Trophoblast cell (in vitro differentiated cells and primary cell): ENCODE results near the gene SDCCAG8.
A peak's percentile ranks its signal among the peaks of the same experiment; 100 is the strongest.
"Not testable (repeated sequence)": the region's sequence is repeated elsewhere in the genome, so short reads cannot be mapped to it uniquely, and the experiment has no call there.

ENCODE experiments used
- DNase-seq, 2 donors: peaks; one replicate each; pipeline ENCODE4 v3.0.0-alpha.2; 2016
- H2AFZ ChIP-seq: 2 replicates; pipeline ENCODE4 v1.6.1; 2013; ENCODE audit warnings: low read length, moderate library complexity, mild to moderate bottlenecking; ENCODE audit not compliant: insufficient read depth, poor library complexity
- H2AK5ac ChIP-seq: 2 replicates; pipeline ENCODE4 v1.6.1; 2013; ENCODE audit warnings: mild to moderate bottlenecking, low read length
- H2BK120ac ChIP-seq: 2 replicates; pipeline ENCODE4 v1.6.1; 2013; ENCODE audit warnings: low read length, mild to moderate bottlenecking, moderate library complexity; ENCODE audit not compliant: insufficient read depth, poor library complexity
- H2BK12ac ChIP-seq: 2 replicates; pipeline ENCODE4 v1.6.1; 2013; ENCODE audit warnings: mild to moderate bottlenecking, low read length, moderate library complexity
- H2BK5ac ChIP-seq: 2 replicates; pipeline ENCODE4 v1.6.1; 2013; ENCODE audit warnings: low read length, low read depth, moderate library complexity, mild to moderate bottlenecking; ENCODE audit not compliant: poor library complexity
- H3K14ac ChIP-seq: 2 replicates; pipeline ENCODE4 v1.6.1; 2013; ENCODE audit warnings: mild to moderate bottlenecking, low read length
- H3K18ac ChIP-seq: 2 replicates; pipeline ENCODE4 v1.6.1; 2013; ENCODE audit warnings: mild to moderate bottlenecking, low read length
- H3K23ac ChIP-seq: 2 replicates; pipeline ENCODE4 v1.6.1; 2013; ENCODE audit warnings: low read length
- H3K27ac ChIP-seq: 2 replicates; pipeline ENCODE4 v1.5.1; 2013; ENCODE audit warnings: low read depth, mild to moderate bottlenecking, inconsistent platforms, low read length, moderate library complexity
- H3K27me3 ChIP-seq: 2 replicates; pipeline ENCODE4 v1.6.1; 2013; ENCODE audit warnings: inconsistent platforms, mild to moderate bottlenecking, low read length, moderate library complexity; ENCODE audit not compliant: insufficient read depth
- H3K36me3 ChIP-seq, 2 experiments: 1 replicate in 1 of 2; 2 replicates in 1 of 2; pipeline ENCODE4 v1.6.1; 2013; ENCODE audit warnings: low read length in 2 of 2, mild to moderate bottlenecking in 2 of 2, moderate library complexity in 1 of 2; ENCODE audit not compliant: insufficient read depth in 2 of 2, control insufficient read depth in 1 of 2
- H3K4ac ChIP-seq: 2 replicates; pipeline ENCODE4 v1.6.1; 2013; ENCODE audit warnings: low read depth, mild to moderate bottlenecking, low read length, moderate library complexity
- H3K4me1 ChIP-seq, 2 experiments: 1 replicate in 1 of 2; 2 replicates in 1 of 2; pipeline ENCODE4 v1.6.1; 2013; ENCODE audit warnings: low read length in 2 of 2, mild to moderate bottlenecking in 2 of 2, moderate library complexity in 1 of 2; ENCODE audit not compliant: insufficient read depth in 2 of 2, control insufficient read depth in 1 of 2
- H3K4me2 ChIP-seq: 2 replicates; pipeline ENCODE4 v1.6.1; 2013; ENCODE audit warnings: inconsistent platforms, mild to moderate bottlenecking, low read length, moderate library complexity
- H3K4me3 ChIP-seq: 2 replicates; pipeline ENCODE4 v1.5.1; 2013; ENCODE audit warnings: mild to moderate bottlenecking, low read depth, low read length, inconsistent platforms
- H3K79me1 ChIP-seq: one replicate; pipeline ENCODE4 v1.6.1; 2013; ENCODE audit warnings: low read length
- H3K79me2 ChIP-seq: 2 replicates; pipeline ENCODE4 v1.6.1; 2013; ENCODE audit warnings: low read length, mild to moderate bottlenecking; ENCODE audit not compliant: control insufficient read depth, insufficient read depth, poor library complexity
- H3K9ac ChIP-seq: 2 replicates; pipeline ENCODE4 v1.6.1; 2013; ENCODE audit warnings: mild to moderate bottlenecking, low read length
- H3K9me3 ChIP-seq: 2 replicates; pipeline ENCODE4 v1.6.1; 2013; ENCODE audit warnings: low read depth, mild to moderate bottlenecking, control low read depth, inconsistent platforms, low read length; ENCODE audit not compliant: insufficient read depth
- H4K12ac ChIP-seq: 2 replicates; pipeline ENCODE4 v1.6.1; 2013; ENCODE audit warnings: low read depth, mild to moderate bottlenecking, low read length, moderate library complexity
- H4K8ac ChIP-seq: 2 replicates; pipeline ENCODE4 v1.6.1; 2013; ENCODE audit warnings: low read depth, mild to moderate bottlenecking, low read length, moderate library complexity
- H4K91ac ChIP-seq: one replicate; pipeline ENCODE4 v1.6.1; 2013; ENCODE audit warnings: low read depth, mild to moderate bottlenecking, low read length, moderate library complexity
- WGBS: extraction: QIAGEN DNeasy Blood & Tissue Kit; methylation state at CpG from one replicate; pipeline ENCODE4 v1.1.7; 2013; ENCODE audit warnings: missing lambda C conversion rate; ENCODE audit not compliant: insufficient read length, insufficient coverage; ENCODE audit errors: extremely low coverage; 5-methylcytosine and 5-hydroxymethylcytosine counted together

SDCCAG8 gene

DNA sequence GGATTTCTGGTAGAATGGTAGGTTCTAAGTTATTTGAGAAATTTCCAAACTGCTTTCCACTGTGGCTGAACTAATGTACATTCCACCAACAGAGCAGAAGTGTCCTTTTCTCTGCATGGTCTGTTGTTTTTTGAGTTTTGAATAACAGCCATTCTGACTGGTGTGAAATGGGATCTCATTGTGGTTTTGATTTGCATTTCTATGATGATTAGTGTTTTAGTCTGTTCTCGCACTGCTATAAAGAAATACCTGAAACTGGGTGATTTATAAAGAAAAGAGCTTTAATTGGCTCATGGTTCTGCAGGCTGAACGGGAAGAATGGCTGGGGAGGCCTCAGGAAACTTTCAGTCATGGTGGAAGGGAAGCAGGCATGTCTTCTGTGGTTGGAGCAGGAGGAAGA lies 80.3 kb downstream of the SDCCAG8 start:
- H3K23ac ChIP-seq: no peak overlapping the region

GRCh38 chr1:243338848-243339247 lies 83.0 kb downstream of the SDCCAG8 start:
- H3K18ac ChIP-seq, H2AK5ac ChIP-seq, H3K4me3 ChIP-seq, H3K4me2 ChIP-seq, H4K12ac ChIP-seq, H3K9me3 ChIP-seq, H4K8ac ChIP-seq, H3K9ac ChIP-seq, H3K14ac ChIP-seq, H4K91ac ChIP-seq, H3K27ac ChIP-seq, H2AFZ ChIP-seq, H2BK120ac ChIP-seq, DNase-seq, H3K79me2 ChIP-seq, H3K79me1 ChIP-seq, H3K4ac ChIP-seq, H2BK5ac ChIP-seq, H3K36me3 ChIP-seq, H2BK12ac ChIP-seq, H3K23ac ChIP-seq, H3K4me1 ChIP-seq, H3K27me3 ChIP-seq: not testable (repeated sequence)
- no CpG with 5 or more reads among the region's 4 CpGs for WGBS

More for the DNA sequence above, 80.3 kb downstream of the SDCCAG8 start:
- H4K12ac ChIP-seq: no peak overlapping the region
- H2BK120ac ChIP-seq: no peak overlapping the region
- H3K18ac ChIP-seq: no peak overlapping the region
- H3K9me3 ChIP-seq: peaks cover 2% of the 10 kb centered on the region
- H3K27me3 ChIP-seq: no peaks in the 10 kb centered on the region
- H3K79me2 ChIP-seq: no peaks in the 10 kb centered on the region
- DNase-seq: no peak
- no peak overlapping the region for H4K8ac ChIP-seq
- H3K27ac ChIP-seq: no peak overlapping the region
- H3K4me2 ChIP-seq: no peak overlapping the region
- WGBS: no CpG with 5 or more reads among the region's 2 CpGs
- no peak overlapping the region for H3K9ac ChIP-seq
- H3K4me1 ChIP-seq: peaks cover 2 to 7% of the 10 kb centered on the region in 2 experiments
- no peak overlapping the region for H2BK5ac ChIP-seq
- no peak overlapping the region for H2AK5ac ChIP-seq
- H3K4ac ChIP-seq: no peak overlapping the region
- peaks cover 2 to 5% of the 10 kb centered on the region in 2 experiments for H3K36me3 ChIP-seq
- H3K79me1 ChIP-seq: peaks cover 2% of the 10 kb centered on the region
- H4K91ac ChIP-seq: no peak overlapping the region
- H2AFZ ChIP-seq: no peak overlapping the region
- H2BK12ac ChIP-seq: no peak overlapping the region
- no peak overlapping the region for H3K4me3 ChIP-seq
- no peak overlapping the region for H3K14ac ChIP-seq

- Histone ChIP-seq H2BK120ac (no peak overlapping the region), H3K79me2 (no peaks in the 10 kb centered on the region), H2AK5ac (no peak overlapping the region), H3K23ac (no peak overlapping the region), H3K9ac (no peak overlapping the region), H3K14ac (no peak overlapping the region), H2BK5ac (no peak overlapping the region), H3K4me3 (no peak overlapping the region), H4K8ac (no peak overlapping the region), H3K18ac (no peak overlapping the region), H3K4me1 (no peaks in the 10 kb centered on the region), H3K36me3 (no peaks in the 10 kb centered on the region), H4K12ac (no peak overlapping the region), H3K27me3 (no peaks in the 10 kb centered on the region), H2BK12ac (no peak overlapping the region), H3K4ac (no peak overlapping the region), H4K91ac (no peak overlapping the region), H3K79me1 (no peaks in the 10 kb centered on the region), H3K9me3 (no peaks in the 10 kb centered on the region), H2AFZ (no peak overlapping the region), H3K27ac (no peak overlapping the region), H3K4me2 (no peak overlapping the region)
- DNase-seq: no peak
- no CpG with 5 or more reads among the region's 2 CpGs for WGBS
Observed at GRCh38 chr1:243341074-243341473, 85.2 kb downstream of the SDCCAG8 start.

DNA sequence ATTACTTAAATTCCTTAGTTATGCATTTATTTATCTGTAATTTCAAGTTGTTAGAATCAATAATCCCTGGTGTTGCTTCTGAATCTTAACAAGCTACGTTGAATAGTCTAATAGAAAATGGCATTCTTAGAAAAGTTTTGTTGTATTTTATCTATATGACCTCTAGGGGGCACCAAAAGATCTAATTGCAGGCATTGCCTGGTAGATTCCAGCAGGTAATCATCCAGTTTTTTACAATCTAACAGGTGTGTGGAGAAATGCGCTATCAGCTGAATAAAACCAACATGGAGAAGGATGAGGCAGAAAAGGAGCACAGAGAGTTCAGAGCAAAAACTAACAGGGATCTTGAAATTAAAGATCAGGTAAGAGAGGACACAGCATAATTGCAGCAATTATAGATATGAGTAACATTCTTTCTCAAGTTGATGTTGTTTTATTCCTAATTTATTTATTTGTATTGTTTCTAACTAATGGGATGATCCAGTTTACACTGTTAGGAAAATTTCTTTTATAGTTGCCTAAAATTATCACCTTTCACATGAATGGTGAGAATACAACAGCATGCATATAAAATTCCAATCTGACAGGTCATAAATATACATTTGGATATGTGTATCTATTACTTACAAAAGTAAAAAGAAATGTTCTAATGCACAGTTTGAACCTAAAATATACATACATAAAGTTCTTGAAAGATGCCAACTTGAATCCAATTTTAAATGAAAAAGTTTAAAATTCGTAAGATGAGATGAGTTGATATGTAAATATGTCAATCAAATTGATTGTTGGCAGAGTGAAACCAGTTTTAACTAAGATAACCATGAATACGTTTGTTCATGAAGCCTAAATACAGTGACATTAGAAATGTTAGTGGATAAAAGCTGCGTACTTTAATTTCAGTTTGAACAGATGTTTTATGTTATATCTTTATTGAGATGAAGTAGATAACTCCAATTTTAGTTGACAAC lies 88.4 kb downstream of the SDCCAG8 start:
- Histone ChIP-seq H3K27ac (no peak overlapping the region), H4K91ac (no peak overlapping the region), H3K18ac (no peak overlapping the region), H2AFZ (no peak overlapping the region), H3K23ac (no peak overlapping the region), H2BK5ac (no peak overlapping the region), H2AK5ac (no peak overlapping the region), H3K79me1 (no peaks in the 10 kb centered on the region), H3K27me3 (no peaks in the 10 kb centered on the region), H3K4me3 (no peak overlapping the region), H3K79me2 (no peaks in the 10 kb centered on the region), H3K4me2 (no peak overlapping the region), H3K9ac (no peak overlapping the region), H3K9me3 (no peaks in the 10 kb centered on the region), H3K4ac (no peak overlapping the region), H4K12ac (no peak overlapping the region), H3K36me3 (no peaks in the 10 kb centered on the region), H3K4me1 (no peaks in the 10 kb centered on the region), H2BK12ac (no peak overlapping the region), H2BK120ac (no peak overlapping the region), H4K8ac (no peak overlapping the region), H3K14ac (no peak overlapping the region)
- peak in 1 of 2 donors; percentile 92 for DNase-seq
- 100% methylated on average over 1 of the region's 5 CpGs for WGBS
